Calu3 (cell line): Measurements from ENCODE around the gene CCDC88A. TPM values are rescaled to one million over a fixed set of nuclear protein-coding genes. Genes with fewer than 3 reads are reported as not detected.
A peak's percentile ranks its signal among the peaks of the same experiment; 100 is the strongest.
"Not testable (repeated sequence)": the region's sequence is repeated elsewhere in the genome, so short reads cannot be mapped to it uniquely, and the experiment has no call there.

Source experiments
- BruUV-seq: library from RNA; stranded (reverse); fragments of 400-500 nt; replicated peaks from 2 replicates; lab custom pipeline; 2021; lab: Mats Ljungman, UMichigan
- CTCF ChIA-PET: fragments of 300-600 bp; sonication (Branson Sonifier 250); formaldehyde crosslinking; loops from one replicate; lab custom pipeline; 2022; ENCODE audit warnings: antibody characterized with exemption; lab: Charles Lee
- DNase-seq: peaks from one replicate; pipeline ENCODE4 v3.0.0; 2022
- H3K27ac Mint-ChIP-seq: one replicate; pipeline ENCODE4 v1.8.0; 2022; ENCODE audit warnings: mixed read lengths; ENCODE audit not compliant: unreplicated experiment
- H3K27me3 Mint-ChIP-seq: one replicate; pipeline ENCODE4 v1.8.0; 2022; ENCODE audit warnings: mixed read lengths; ENCODE audit not compliant: unreplicated experiment
- H3K36me3 Mint-ChIP-seq: one replicate; pipeline ENCODE4 v1.8.0; 2022; ENCODE audit warnings: mild to moderate bottlenecking, moderate library complexity, mixed read lengths; ENCODE audit not compliant: insufficient read depth, unreplicated experiment
- H3K4me1 Mint-ChIP-seq: one replicate; pipeline ENCODE4 v1.8.0; 2022; ENCODE audit warnings: mild to moderate bottlenecking, low read depth, mixed read lengths; ENCODE audit not compliant: unreplicated experiment
- H3K4me3 Mint-ChIP-seq: one replicate; pipeline ENCODE4 v1.8.0; 2022; ENCODE audit warnings: mild to moderate bottlenecking, low read depth, moderate library complexity, mixed read lengths; ENCODE audit not compliant: unreplicated experiment
- H3K9me3 Mint-ChIP-seq: one replicate; pipeline ENCODE4 v1.8.0; 2022; ENCODE audit warnings: low read depth, mixed read lengths; ENCODE audit not compliant: unreplicated experiment
- intact Hi-C: fragments of 100-400 bp; cut with micrococcal nuclease; formaldehyde crosslinking; loops from one replicate; pipeline ENCODE4 v1.10.0; 2022; ENCODE audit not compliant: unreplicated experiment
- total RNA-seq: library from RNA; stranded (reverse); gene quantifications from 2 replicates; pipeline ENCODE4 v1.2.3, GENCODE V29; 2022
- TF ChIP-seq, protein P1 (sequence below): fragments of 200-600 bp; IDR thresholded peaks from one replicate; pipeline ENCODE4 v1.8.0; 2022; ENCODE audit warnings: antibody characterized with exemption; ENCODE audit not compliant: unreplicated experiment

CCDC88A gene
- total RNA-seq, 1 experiment from 2014 or later: 49.7 TPM

DNA sequence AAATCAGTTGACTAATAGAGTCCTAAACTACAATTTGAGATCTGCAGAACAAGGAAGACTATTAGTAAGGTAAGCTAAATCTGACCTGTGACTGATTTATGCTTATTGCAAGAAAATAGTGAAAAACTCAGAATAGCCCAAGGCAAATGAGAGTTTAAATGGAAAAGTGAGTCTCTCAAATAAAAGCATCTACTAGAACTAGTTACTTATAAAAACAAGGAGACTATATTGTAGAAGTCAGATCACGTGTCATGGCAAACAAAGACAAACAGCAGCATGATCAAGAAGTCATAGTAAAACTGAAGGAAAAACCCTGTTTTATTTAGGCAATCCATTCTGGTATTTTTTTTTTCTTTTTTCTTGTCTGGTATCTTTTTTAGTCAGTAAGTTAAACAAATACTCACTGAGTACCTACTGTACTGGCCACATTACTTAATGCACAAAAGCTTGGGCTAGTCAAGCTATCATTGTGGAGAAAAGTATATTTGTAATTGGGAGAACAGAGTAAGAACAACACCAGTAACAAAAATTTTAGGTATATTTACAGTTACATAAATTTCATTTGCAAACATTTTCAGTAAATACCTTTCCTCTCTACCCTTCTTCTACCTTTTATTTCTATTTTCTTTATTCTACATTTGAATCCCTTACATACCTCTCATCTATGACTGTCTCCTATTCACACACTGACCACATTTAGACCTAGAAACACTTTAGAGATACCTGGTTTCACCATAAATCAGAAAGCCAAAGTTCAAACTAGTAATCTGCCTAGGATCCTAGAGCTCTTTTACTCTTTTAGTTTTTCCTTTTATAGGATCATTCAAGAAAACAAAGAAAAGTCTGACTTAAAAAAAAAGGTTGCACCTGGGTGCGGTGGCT lies 23.7 kb downstream of the CCDC88A start:
- intact Hi-C loops: no loop called here
- no TSS peak for BruUV-seq
- CTCF ChIA-PET: no interaction called here
- no peak overlapping the region for H3K4me3 Mint-ChIP-seq
- peaks cover 6% of the 10 kb centered on the region for H3K9me3 Mint-ChIP-seq
- H3K4me1 Mint-ChIP-seq: peaks cover 7% of the 10 kb centered on the region
- TF ChIP-seq, protein P1, sequence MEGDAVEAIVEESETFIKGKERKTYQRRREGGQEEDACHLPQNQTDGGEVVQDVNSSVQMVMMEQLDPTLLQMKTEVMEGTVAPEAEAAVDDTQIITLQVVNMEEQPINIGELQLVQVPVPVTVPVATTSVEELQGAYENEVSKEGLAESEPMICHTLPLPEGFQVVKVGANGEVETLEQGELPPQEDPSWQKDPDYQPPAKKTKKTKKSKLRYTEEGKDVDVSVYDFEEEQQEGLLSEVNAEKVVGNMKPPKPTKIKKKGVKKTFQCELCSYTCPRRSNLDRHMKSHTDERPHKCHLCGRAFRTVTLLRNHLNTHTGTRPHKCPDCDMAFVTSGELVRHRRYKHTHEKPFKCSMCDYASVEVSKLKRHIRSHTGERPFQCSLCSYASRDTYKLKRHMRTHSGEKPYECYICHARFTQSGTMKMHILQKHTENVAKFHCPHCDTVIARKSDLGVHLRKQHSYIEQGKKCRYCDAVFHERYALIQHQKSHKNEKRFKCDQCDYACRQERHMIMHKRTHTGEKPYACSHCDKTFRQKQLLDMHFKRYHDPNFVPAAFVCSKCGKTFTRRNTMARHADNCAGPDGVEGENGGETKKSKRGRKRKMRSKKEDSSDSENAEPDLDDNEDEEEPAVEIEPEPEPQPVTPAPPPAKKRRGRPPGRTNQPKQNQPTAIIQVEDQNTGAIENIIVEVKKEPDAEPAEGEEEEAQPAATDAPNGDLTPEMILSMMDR: no peak
- no peak for DNase-seq
- H3K27ac Mint-ChIP-seq: no peak overlapping the region
- no peaks in the 10 kb centered on the region for H3K27me3 Mint-ChIP-seq
- no peaks in the 10 kb centered on the region for H3K36me3 Mint-ChIP-seq

DNA sequence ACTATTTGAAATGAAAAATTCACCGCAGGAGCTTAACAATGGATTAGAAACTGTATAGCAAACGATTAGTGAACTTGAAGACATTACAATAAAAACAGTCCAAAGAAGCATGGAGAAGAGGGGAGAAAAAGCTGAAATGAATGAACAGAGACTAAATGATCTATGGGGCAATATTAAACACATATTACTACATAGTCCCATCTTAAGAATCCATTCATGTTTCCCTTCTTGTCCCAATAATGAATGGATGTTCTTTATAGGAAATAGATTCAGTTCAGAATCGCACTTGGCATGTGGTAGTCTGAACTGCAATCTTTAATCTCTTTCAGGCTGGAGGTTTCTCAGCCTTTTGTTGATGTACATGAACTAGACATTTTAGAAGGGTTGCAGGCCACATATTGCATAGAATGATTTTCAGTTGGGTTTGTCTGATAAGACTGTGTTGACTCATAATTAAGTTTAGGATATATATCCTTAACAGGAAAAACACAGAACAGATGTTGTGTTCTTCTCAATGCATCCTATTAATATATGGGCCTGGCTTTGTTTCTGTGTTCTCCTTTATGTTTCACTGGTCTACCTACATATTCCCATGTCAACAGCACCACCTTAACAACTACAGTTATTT lies 27.9 kb downstream of the CCDC88A start:
- peaks cover 15% of the 10 kb centered on the region for H3K4me1 Mint-ChIP-seq
- BruUV-seq: no TSS peak
- DNase-seq: no peak
- TF ChIP-seq, protein P1: no peak
- H3K4me3 Mint-ChIP-seq: no peak overlapping the region
- CTCF ChIA-PET: interaction anchor here (0.9 kb wide), 1 partner anchor 9 kb away, joined by 4 read pairs; no protein-coding TSS in a partner anchor
- no peaks in the 10 kb centered on the region for H3K27me3 Mint-ChIP-seq
- intact Hi-C loops: no loop called here
- H3K36me3 Mint-ChIP-seq: no peaks in the 10 kb centered on the region
- peaks cover 12% of the 10 kb centered on the region for H3K9me3 Mint-ChIP-seq
- H3K27ac Mint-ChIP-seq: no peak overlapping the region

DNA sequence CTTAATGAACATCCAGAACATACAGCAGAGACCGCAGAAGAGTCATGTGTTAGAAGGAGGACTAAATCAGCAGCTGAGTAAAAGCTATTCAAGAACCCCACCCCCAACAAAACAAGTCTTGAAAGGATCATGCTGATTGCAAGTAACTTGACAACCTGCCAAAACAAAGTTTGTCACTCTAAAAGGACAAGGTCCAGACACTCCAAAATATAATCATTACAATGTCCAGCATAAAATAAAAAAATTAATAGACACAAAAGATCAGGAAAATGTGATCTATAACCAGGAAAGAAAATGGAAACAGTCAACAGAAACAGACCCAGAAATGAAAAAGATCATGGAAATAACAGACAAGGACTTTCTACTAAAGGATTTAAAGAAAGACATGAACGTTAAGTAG lies 28.5 kb downstream of the CCDC88A start:
- Mint-ChIP-seq H3K27me3 (no peaks in the 10 kb centered on the region), H3K4me3 (no peak overlapping the region), H3K4me1 (peaks cover 15% of the 10 kb centered on the region), H3K27ac (no peak overlapping the region), H3K36me3 (no peaks in the 10 kb centered on the region), H3K9me3 (peaks cover 12% of the 10 kb centered on the region)
- DNase-seq: peak; percentile 7
- intact Hi-C loops: no loop called here
- CTCF ChIA-PET: no interaction called here
- TF ChIP-seq, protein P1: no peak
- BruUV-seq: no TSS peak

DNA sequence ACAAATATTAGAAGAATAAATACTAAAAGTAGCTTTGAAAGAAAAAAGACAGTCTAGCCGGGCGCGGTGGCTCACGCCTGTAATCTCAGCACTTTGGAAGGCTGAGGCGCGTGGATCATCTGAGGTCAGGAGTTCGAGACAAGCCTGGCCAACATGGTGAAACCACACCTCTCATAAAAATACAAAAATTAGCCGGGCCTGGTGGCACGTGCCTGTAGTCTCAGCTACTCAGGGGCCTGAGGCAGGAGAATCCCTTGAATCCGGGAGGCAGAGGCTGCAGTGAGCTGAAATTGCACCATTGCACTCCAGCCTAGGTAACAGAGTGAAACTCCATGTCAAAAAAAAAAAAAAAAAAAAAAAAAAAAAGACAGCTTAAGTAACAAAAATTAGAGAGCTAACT lies 34.1 kb downstream of the CCDC88A start:
- DNase-seq, intact Hi-C loops, BruUV-seq, H3K27me3 Mint-ChIP-seq, H3K27ac Mint-ChIP-seq, H3K36me3 Mint-ChIP-seq, H3K4me3 Mint-ChIP-seq, H3K4me1 Mint-ChIP-seq, H3K9me3 Mint-ChIP-seq: not testable (repeated sequence)
- CTCF ChIA-PET: interaction anchor here (0.7 kb wide), 1 partner anchor 82 kb away, joined by 6 read pairs; no protein-coding TSS in a partner anchor
